ENCODE data around the gene KCNT2.
"Not testable (repeated sequence)": the region's sequence is repeated elsewhere in the genome, so short reads cannot be mapped to it uniquely, and the experiment has no call there.

Gene KCNT2

GRCh38 chr1:196590959-196591358 lies 17.3 kb downstream of the KCNT2 start:
- DNase-seq (ENCODE audit: extremely low read depth in 1 of 2, low read depth in 1 of 2), result no peak

- DNase-seq (ENCODE audit: extremely low read depth in 1 of 2, low read depth in 1 of 2), result no peak
Observed at GRCh38 chr1:196590012-196590708, 18.1 kb downstream of the KCNT2 start.

- no peak for DNase-seq (ENCODE audit: extremely low read depth in 1 of 2, low read depth in 1 of 2)
Observed at GRCh38 chr1:196584696-196585095, 23.5 kb downstream of the KCNT2 start.

GRCh38 chr1:196577386-196577785 lies 30.9 kb downstream of the KCNT2 start:
- no peak for DNase-seq (ENCODE audit: extremely low read depth in 1 of 2, low read depth in 1 of 2)

- DNase-seq (ENCODE audit: extremely low read depth in 1 of 2, low read depth in 1 of 2), result no peak
Observed at GRCh38 chr1:196573226-196573625, 35.0 kb downstream of the KCNT2 start.

- no peak for DNase-seq (ENCODE audit: extremely low read depth in 1 of 2, low read depth in 1 of 2)
Observed at GRCh38 chr1:196567238-196567637, 41.0 kb downstream of the KCNT2 start.

GRCh38 chr1:196563768-196564167 lies 44.5 kb downstream of the KCNT2 start:
- no peak for DNase-seq (ENCODE audit: extremely low read depth in 1 of 2, low read depth in 1 of 2)

GRCh38 chr1:196559314-196559713 lies 48.9 kb downstream of the KCNT2 start:
- DNase-seq (ENCODE audit: extremely low read depth in 1 of 2, low read depth in 1 of 2), result no peak

GRCh38 chr1:196558411-196558810 lies 49.8 kb downstream of the KCNT2 start:
- no peak for DNase-seq (ENCODE audit: extremely low read depth in 1 of 2, low read depth in 1 of 2)

- no peak for DNase-seq (ENCODE audit: extremely low read depth in 1 of 2, low read depth in 1 of 2)
Observed at GRCh38 chr1:196557797-196558196, 50.4 kb downstream of the KCNT2 start.

GRCh38 chr1:196550731-196551130 lies 57.5 kb downstream of the KCNT2 start:
- no peak for DNase-seq (ENCODE audit: extremely low read depth in 1 of 2, low read depth in 1 of 2)

GRCh38 chr1:196546272-196547111 lies 61.7 kb downstream of the KCNT2 start:
- no peak for DNase-seq (ENCODE audit: extremely low read depth in 1 of 2, low read depth in 1 of 2)

GRCh38 chr1:196545222-196545621 lies 63.0 kb downstream of the KCNT2 start:
- no peak for DNase-seq (ENCODE audit: extremely low read depth in 1 of 2, low read depth in 1 of 2)

- DNase-seq (ENCODE audit: extremely low read depth in 1 of 2, low read depth in 1 of 2), result no peak
Observed at GRCh38 chr1:196544617-196545016, 63.6 kb downstream of the KCNT2 start.

- DNase-seq (ENCODE audit: extremely low read depth in 1 of 2, low read depth in 1 of 2), result no peak
Observed at GRCh38 chr1:196543833-196544232, 64.4 kb downstream of the KCNT2 start.

GRCh38 chr1:196538473-196538872 lies 69.8 kb downstream of the KCNT2 start:
- DNase-seq (ENCODE audit: extremely low read depth in 1 of 2, low read depth in 1 of 2), result no peak

GRCh38 chr1:196535727-196536126 lies 72.5 kb downstream of the KCNT2 start:
- no peak for DNase-seq (ENCODE audit: extremely low read depth in 1 of 2, low read depth in 1 of 2)

GRCh38 chr1:196531737-196532524 lies 76.3 kb downstream of the KCNT2 start:
- DNase-seq (ENCODE audit: extremely low read depth in 1 of 2, low read depth in 1 of 2), result no peak

GRCh38 chr1:196527919-196528318 lies 80.3 kb downstream of the KCNT2 start:
- no peak for DNase-seq (ENCODE audit: extremely low read depth in 1 of 2, low read depth in 1 of 2)

GRCh38 chr1:196522574-196523345 lies 85.5 kb downstream of the KCNT2 start:
- DNase-seq (ENCODE audit: extremely low read depth in 1 of 2, low read depth in 1 of 2), result not testable (repeated sequence)

GRCh38 chr1:196517193-196517592 lies 91.0 kb downstream of the KCNT2 start:
- no peak for DNase-seq (ENCODE audit: extremely low read depth in 1 of 2, low read depth in 1 of 2)

Data from stimulated activated CD8-positive, alpha-beta memory T cell treated with anti-CD3 and anti-CD28 coated beads, Interleukin-7, amount 100 ng/mL, for 48 hours (primary cell).